ENCODE data around the gene DRD5.
"Not testable (repeated sequence)": the region's sequence is repeated elsewhere in the genome, so short reads cannot be mapped to it uniquely, and the experiment has no call there.

- not testable (repeated sequence) for TF ChIP-seq CTCF, MYC (IDR thresholded peaks at IDR 0.05; ENCODE audit: low read depth, low read length)
These were observed 37.6 kb upstream of the DRD5 start for GRCh38 chr4:9743789-9744188.
